CD4-positive, alpha-beta memory T cell (primary cell): Measurements from ENCODE around the gene SERGEF. TPM values are rescaled to one million over a fixed set of nuclear protein-coding genes. Genes with fewer than 3 reads are reported as not detected.

ENCODE experiments used
- CTCF ChIA-PET: fragments of 350-600 bp; sonication (Branson Sonifier 250); formaldehyde crosslinking; loops from one replicate; lab custom pipeline; 2021; ENCODE audit warnings: inconsistent platforms; ENCODE audit not compliant: partially characterized antibody; lab: Charles Lee
- POLR2A ChIA-PET: fragments of 350-600 bp; sonication (Branson Sonifier 250); formaldehyde crosslinking; loops from one replicate; lab custom pipeline; 2021; ENCODE audit not compliant: partially characterized antibody; lab: Charles Lee
- DNase-seq, 5 donors: peaks; one replicate each; pipeline versions ENCODE4 v3.0.0 to v3.0.0-alpha.2; 2020 to 2022; ENCODE audit warnings: mixed read lengths in 1 of 5
- H3K27ac ChIP-seq: one replicate; pipeline ENCODE4 v1.7.0; 2013; ENCODE audit warnings: low read depth, low read length
- H3K27me3 ChIP-seq: 2 replicates; pipeline ENCODE4 v1.7.0; 2013; ENCODE audit warnings: mild to moderate bottlenecking, low read length, moderate library complexity; ENCODE audit not compliant: insufficient read depth
- H3K36me3 ChIP-seq: 2 replicates; pipeline ENCODE4 v1.7.0; 2013; ENCODE audit warnings: mild to moderate bottlenecking, low read length, moderate library complexity; ENCODE audit not compliant: insufficient read depth
- H3K4me1 ChIP-seq: 2 replicates; pipeline ENCODE4 v1.7.0; 2013; ENCODE audit warnings: mild to moderate bottlenecking, low read length, moderate library complexity; ENCODE audit not compliant: insufficient read depth
- H3K4me3 ChIP-seq, 2 donors: one replicate each; pipeline ENCODE4 v1.7.0; 2013; ENCODE audit warnings: low read length in 2 of 2, mild to moderate bottlenecking in 1 of 2
- H3K9me3 ChIP-seq, 2 donors: one replicate each; pipeline ENCODE4 v1.7.0; 2013; ENCODE audit warnings: low read length in 2 of 2, control low read depth in 1 of 2; ENCODE audit not compliant: control insufficient read depth in 1 of 2
- H3K27ac Mint-ChIP-seq, 7 donors: one replicate each; pipeline ENCODE4 v1.8.0; 2020 to 2021; ENCODE audit warnings: mixed read lengths in 7 of 7, mild to moderate bottlenecking in 6 of 7, inconsistent platforms in 3 of 7, moderate library complexity in 3 of 7
- H3K27me3 Mint-ChIP-seq, 2 donors: one replicate each; pipeline ENCODE4 v1.8.0; 2020 to 2021; ENCODE audit warnings: mixed read lengths in 2 of 2
- H3K36me3 Mint-ChIP-seq, 2 donors: one replicate each; pipeline ENCODE4 v1.8.0; 2020 to 2021; ENCODE audit warnings: mixed read lengths in 2 of 2, inconsistent platforms in 1 of 2, mild to moderate bottlenecking in 1 of 2
- H3K4me1 Mint-ChIP-seq, 4 donors: one replicate each; pipeline ENCODE4 v1.8.0; 2020 to 2021; ENCODE audit warnings: mixed read lengths in 4 of 4, mild to moderate bottlenecking in 1 of 4
- H3K4me3 Mint-ChIP-seq, 8 donors: one replicate each; pipeline ENCODE4 v1.8.0; 2020 to 2021; ENCODE audit warnings: mixed read lengths in 8 of 8, mild to moderate bottlenecking in 7 of 8, moderate library complexity in 6 of 8, inconsistent platforms in 3 of 8
- H3K9me3 Mint-ChIP-seq, 8 donors: one replicate each; pipeline ENCODE4 v1.8.0; 2020 to 2021; ENCODE audit warnings: mixed read lengths in 8 of 8, mild to moderate bottlenecking in 5 of 8, inconsistent platforms in 3 of 8, moderate library complexity in 1 of 8
- intact Hi-C: fragments of 100-400 bp; cut with micrococcal nuclease; formaldehyde crosslinking; loops from one replicate; pipeline ENCODE4 v1.15.1; 2023
- polyA plus RNA-seq, 2 donors: library from polyadenylated mRNA; unstranded; fragments of 300-500 nt; fragmentation: Illumina TruSeq; gene quantifications; one replicate each; pipeline ENCODE4 v1.2.3, GENCODE V29; 2021
- total RNA-seq, 2 experiments: library from RNA; stranded (reverse); gene quantifications; one replicate each; pipeline ENCODE4 v1.2.3, GENCODE V29; 2021

SERGEF gene
- total and polyA plus RNA-seq, 4 experiments from 2014 or later = 46.2 to 82.7 (median 63.7) TPM

- intact Hi-C loops = no loop called here
- no peak overlapping the region for H3K4me3 Mint-ChIP-seq
- CTCF ChIA-PET = no interaction called here
- no peaks in the 10 kb centered on the region for H3K9me3 Mint-ChIP-seq
- no peaks in the 10 kb centered on the region for H3K27me3 Mint-ChIP-seq
- Histone ChIP-seq H3K27me3 (no peaks in the 10 kb centered on the region), H3K9me3 (no peaks in the 10 kb centered on the region), H3K4me1 (no peaks in the 10 kb centered on the region), H3K36me3 (no peaks in the 10 kb centered on the region), H3K4me3 (no peak overlapping the region), H3K27ac (no peak overlapping the region)
- DNase-seq = no peak
- no peak overlapping the region for H3K27ac Mint-ChIP-seq
- H3K36me3 Mint-ChIP-seq = peaks cover under 1 to 1% of the 10 kb centered on the region in 2 donors
- POLR2A ChIA-PET = no interaction called here
- peaks cover 0 to 2% (median 0%) of the 10 kb centered on the region in 4 donors for H3K4me1 Mint-ChIP-seq
These were observed 191.0 kb downstream of the SERGEF start for GRCh38 chr11:17821648-17822400.

DNA sequence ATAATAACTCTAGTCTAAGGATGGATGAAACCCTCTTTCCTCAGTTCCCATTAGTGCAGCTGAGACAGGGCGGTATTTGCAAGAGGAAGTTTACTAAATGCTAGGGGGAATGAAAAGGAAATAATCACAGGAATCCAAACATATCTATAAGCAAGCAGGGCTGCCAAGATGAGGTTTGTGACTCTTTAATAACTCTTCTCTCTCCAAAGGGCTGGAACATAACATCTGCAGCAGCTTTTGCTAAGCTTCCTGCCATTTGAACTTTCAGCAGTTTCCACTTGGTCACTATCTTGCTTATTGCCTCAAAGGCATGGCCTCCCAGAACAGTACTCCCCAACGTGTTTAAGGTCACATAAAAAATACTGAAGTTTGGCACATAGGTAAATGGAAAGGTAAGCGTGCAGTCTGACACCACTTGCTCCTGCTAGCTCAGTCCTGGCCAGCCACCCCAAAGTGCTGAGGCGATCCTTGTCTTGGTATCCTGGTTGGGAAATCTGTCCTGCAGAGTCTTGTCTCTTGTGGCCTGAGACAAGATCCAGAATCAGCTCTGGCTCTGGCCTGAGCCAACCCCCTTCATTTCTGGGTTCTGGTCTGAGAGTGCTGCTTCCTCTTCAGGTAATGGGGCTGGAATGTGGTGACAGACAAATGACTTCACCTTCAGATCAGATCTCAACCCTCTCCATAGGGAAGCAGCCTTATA lies 196.5 kb downstream of the SERGEF start:
- intact Hi-C loops = no loop called here
- Histone ChIP-seq H3K27me3 (no peaks in the 10 kb centered on the region), H3K27ac (no peak overlapping the region), H3K9me3 (no peaks in the 10 kb centered on the region), H3K36me3 (no peaks in the 10 kb centered on the region), H3K4me1 (no peaks in the 10 kb centered on the region), H3K4me3 (no peak overlapping the region)
- Mint-ChIP-seq H3K9me3 (no peaks in the 10 kb centered on the region), H3K4me3 (no peak overlapping the region), H3K4me1 (peaks cover 0 to 2% (median 0%) of the 10 kb centered on the region in 4 donors), H3K27me3 (no peaks in the 10 kb centered on the region), H3K27ac (no peak overlapping the region), H3K36me3 (peaks cover 8 to 12% of the 10 kb centered on the region in 2 donors)
- CTCF ChIA-PET = no interaction called here
- POLR2A ChIA-PET = no interaction called here
- no peak for DNase-seq

DNA sequence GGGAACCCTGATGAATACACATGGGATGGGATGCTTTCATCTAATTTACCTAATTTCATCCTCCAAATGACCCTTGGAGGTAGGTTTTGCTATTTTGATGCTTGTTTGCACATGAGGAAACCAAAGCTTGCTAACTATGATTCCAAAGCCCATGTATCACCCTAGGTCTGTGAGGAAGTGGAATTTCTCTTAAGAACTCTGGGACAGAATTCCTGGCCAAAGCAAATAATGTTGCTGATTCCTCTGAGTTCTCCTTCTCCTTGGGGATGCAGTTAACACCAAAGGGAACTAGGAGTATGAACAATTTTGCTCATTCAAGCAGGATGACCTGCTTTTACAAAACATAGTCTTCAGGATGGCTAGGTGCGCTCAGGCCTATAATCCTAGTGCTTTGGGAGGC lies 198.3 kb downstream of the SERGEF start:
- intact Hi-C loops = no loop called here
- no peaks in the 10 kb centered on the region for H3K9me3 ChIP-seq
- Mint-ChIP-seq H3K27ac (no peak overlapping the region), H3K4me1 (peaks cover 0 to 2% (median 0%) of the 10 kb centered on the region in 4 donors), H3K9me3 (no peaks in the 10 kb centered on the region), H3K27me3 (no peaks in the 10 kb centered on the region), H3K4me3 (no peak overlapping the region), H3K36me3 (peaks cover 11 to 22% of the 10 kb centered on the region in 2 donors)
- H3K36me3 ChIP-seq = no peaks in the 10 kb centered on the region
- no peak overlapping the region for H3K4me3 ChIP-seq
- no peaks in the 10 kb centered on the region for H3K27me3 ChIP-seq
- ChIA-PET CTCF (no interaction called here), POLR2A (no interaction called here)
- no peak for DNase-seq
- H3K27ac ChIP-seq = no peak overlapping the region
- no peaks in the 10 kb centered on the region for H3K4me1 ChIP-seq

- no peaks in the 10 kb centered on the region for H3K27me3 Mint-ChIP-seq
- H3K4me3 Mint-ChIP-seq = no peak overlapping the region
- Histone ChIP-seq H3K4me1 (no peaks in the 10 kb centered on the region), H3K36me3 (no peaks in the 10 kb centered on the region), H3K4me3 (no peak overlapping the region), H3K27ac (no peak overlapping the region), H3K27me3 (no peaks in the 10 kb centered on the region), H3K9me3 (no peaks in the 10 kb centered on the region)
- CTCF ChIA-PET = interaction anchor here (1.4 kb wide), 1 partner anchor 51 kb away, joined by 3 read pairs; no protein-coding TSS in a partner anchor
- POLR2A ChIA-PET = no interaction called here
- H3K36me3 Mint-ChIP-seq = peaks cover 11 to 31% of the 10 kb centered on the region in 2 donors
- intact Hi-C loops = no loop called here
- peaks cover 0 to 2% (median 0%) of the 10 kb centered on the region in 4 donors for H3K4me1 Mint-ChIP-seq
- H3K9me3 Mint-ChIP-seq = peaks cover 0 to 2% (median 0%) of the 10 kb centered on the region in 8 donors
- no peak for DNase-seq
- no peak overlapping the region for H3K27ac Mint-ChIP-seq
These were observed 199.3 kb downstream of the SERGEF start for GRCh38 chr11:17813391-17814059.

DNA sequence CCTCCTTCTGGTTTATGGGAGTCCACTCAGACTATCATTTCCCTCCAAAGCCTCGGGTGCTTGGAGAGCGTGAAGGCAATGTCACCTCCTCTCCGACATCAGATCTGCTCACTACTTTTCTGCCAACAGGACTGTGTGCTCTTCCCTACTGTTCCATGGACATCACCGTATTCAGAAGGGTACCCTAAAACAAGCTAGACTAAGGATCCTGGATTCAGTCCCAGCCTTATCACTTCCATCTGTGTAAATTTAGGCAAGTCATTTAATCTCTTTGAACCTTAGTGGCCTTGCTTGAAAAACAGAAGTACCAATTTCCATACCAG lies 200.0 kb downstream of the SERGEF start:
- ChIA-PET CTCF (interaction anchor here (1.4 kb wide), 1 partner anchor 52 kb away, joined by 3 read pairs; no protein-coding TSS in a partner anchor), POLR2A (no interaction called here)
- Mint-ChIP-seq H3K27me3 (no peaks in the 10 kb centered on the region), H3K4me3 (no peak overlapping the region), H3K4me1 (peaks cover 0 to 2% (median 0%) of the 10 kb centered on the region in 4 donors), H3K36me3 (peaks cover 11 to 36% of the 10 kb centered on the region in 2 donors), H3K9me3 (peaks cover 0 to 2% (median 0%) of the 10 kb centered on the region in 8 donors), H3K27ac (no peak overlapping the region)
- Histone ChIP-seq H3K36me3 (no peaks in the 10 kb centered on the region), H3K4me1 (no peaks in the 10 kb centered on the region), H3K4me3 (no peak overlapping the region), H3K27ac (no peak overlapping the region), H3K27me3 (no peaks in the 10 kb centered on the region), H3K9me3 (no peaks in the 10 kb centered on the region)
- intact Hi-C loops = no loop called here
- no peak for DNase-seq

DNA sequence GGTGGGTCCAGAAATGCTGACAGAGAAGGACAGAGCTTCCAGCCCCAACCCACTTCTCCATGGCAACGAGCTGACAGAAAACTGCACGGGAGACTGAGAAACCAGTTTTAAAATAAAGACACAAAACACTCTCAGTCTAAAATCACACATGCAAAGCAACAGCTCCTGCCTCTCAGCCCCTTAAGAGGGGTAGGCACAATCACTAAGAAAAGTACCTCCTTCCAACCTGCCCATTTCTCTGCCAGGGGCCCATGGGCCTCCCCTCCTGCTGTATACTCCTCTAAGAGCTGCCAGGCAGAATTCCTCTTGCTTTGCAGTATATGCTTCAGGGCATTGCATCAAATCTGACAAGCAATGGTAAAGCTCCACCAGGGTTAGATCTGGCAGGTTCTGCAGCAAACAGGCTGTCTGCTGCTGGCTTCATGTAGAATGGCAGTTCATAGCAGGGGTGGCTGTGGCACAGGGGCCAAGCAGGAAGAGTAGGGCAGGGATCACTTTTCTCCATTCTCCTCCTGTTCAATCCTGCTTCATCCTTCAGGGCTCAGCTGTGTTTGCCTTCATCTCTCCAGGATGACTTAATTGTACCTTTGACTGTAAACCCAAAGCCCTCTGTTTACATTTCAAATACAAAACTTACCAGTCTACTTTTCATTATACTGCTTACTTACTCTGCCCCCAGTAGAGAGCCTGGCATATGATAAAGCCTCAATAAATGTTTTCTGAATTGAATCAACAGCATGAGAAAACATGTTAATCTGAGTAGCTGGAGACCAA lies 200.6 kb downstream of the SERGEF start:
- Mint-ChIP-seq H3K9me3 (peaks cover 0 to 2% (median 0%) of the 10 kb centered on the region in 8 donors), H3K27me3 (no peaks in the 10 kb centered on the region), H3K36me3 (peaks cover 11 to 38% of the 10 kb centered on the region in 2 donors), H3K4me3 (no peak overlapping the region), H3K4me1 (peaks cover 0 to 2% (median 0%) of the 10 kb centered on the region in 4 donors), H3K27ac (no peak overlapping the region)
- Histone ChIP-seq H3K27me3 (no peaks in the 10 kb centered on the region), H3K27ac (no peak overlapping the region), H3K9me3 (no peaks in the 10 kb centered on the region), H3K4me3 (no peak overlapping the region), H3K4me1 (no peaks in the 10 kb centered on the region), H3K36me3 (no peaks in the 10 kb centered on the region)
- DNase-seq = no peak
- POLR2A ChIA-PET = no interaction called here
- intact Hi-C loops = no loop called here
- CTCF ChIA-PET = no interaction called here
